NCI-H748 treated with DMSO at 0.1 percent for 48 hours (cell line): Measurements from ENCODE around the gene PSMG2.

ENCODE experiments used
- DNase-seq: peaks from one replicate; lab custom pipeline; 2025; lab: John Stamatoyannopoulos, UW

The PSMG2 gene, protein sequence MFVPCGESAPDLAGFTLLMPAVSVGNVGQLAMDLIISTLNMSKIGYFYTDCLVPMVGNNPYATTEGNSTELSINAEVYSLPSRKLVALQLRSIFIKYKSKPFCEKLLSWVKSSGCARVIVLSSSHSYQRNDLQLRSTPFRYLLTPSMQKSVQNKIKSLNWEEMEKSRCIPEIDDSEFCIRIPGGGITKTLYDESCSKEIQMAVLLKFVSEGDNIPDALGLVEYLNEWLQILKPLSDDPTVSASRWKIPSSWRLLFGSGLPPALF

DNA sequence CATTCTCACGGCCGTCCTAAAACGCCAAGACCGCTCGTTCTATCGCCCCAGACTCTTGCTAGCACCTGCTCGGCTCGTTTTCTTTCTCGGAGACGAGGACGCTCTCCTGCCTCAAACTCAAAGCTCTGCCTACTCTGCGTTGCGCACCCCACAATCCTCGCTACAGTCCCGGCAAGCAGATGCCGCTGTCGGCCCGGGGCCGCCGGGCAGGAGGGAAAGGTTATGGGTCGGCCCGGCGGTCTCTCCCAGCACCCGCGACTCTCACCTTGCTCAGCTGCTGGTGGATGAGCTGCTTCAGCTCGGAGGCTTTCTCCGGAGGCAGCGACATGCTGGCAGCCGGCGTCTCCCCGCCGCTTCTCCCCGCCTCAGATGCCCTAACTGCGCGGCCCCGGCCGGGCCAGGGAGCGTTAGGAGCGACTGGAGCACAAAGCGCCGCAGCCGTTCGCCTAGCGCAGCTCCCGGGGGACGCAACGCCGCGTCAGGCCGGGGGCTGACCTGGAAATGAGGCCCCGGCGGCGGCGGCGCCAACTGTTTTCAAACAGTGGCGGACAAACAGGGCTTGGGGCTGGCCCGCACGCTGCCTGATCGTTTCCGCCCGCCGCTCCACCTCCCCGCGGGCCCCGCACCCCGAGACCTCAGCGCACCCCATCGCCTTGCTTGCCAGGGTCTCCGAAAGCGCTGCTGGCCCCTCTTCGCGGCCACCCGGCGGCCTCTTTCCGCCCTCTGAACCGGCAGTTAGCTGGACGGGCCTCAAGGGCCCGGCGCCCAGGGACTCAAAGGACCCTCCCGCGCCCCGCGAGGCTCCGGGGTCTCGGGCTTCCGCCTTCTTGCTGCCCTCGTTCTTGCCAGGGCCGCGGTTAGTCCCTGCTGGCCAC is at the start of gene PSMG2, which contains the start of gene CEP76:
TSS of gene PSMG2 (plus strand) at position 822 of the 875 bp plus-strand sequence. CDS start 66 bp downstream, outside the sequence.
TSS of gene CEP76 (minus strand) at position 503 of the 875 bp plus-strand sequence. CDS start at position 328, 175 bp downstream.
- peak; percentile 64 for DNase-seq

DNA sequence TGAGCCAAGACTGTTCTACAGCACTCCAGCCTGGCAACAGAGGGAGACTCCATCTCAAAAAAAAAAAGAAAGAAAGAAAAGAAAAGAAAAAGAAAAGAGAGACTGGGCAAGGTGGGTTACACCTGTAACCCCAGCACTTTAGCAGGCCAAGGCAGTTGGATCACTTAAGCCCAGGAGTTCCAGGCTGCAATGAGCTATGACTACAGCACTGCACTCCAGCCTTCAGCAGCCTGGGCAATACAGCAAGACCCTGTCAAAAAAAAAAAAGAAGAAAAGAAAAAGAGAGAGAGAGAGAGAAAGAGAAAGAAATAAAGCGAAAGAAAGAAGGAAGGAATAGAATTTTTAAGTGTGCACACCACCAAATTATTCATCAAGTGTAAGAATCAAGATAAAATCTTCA is 47.9 kb upstream of the PSMG2 start:
- DNase-seq: no peak

- DNase-seq: peak; percentile 23
Observed at GRCh38 chr18:12656605-12656937, 46.3 kb upstream of the PSMG2 start.

DNA sequence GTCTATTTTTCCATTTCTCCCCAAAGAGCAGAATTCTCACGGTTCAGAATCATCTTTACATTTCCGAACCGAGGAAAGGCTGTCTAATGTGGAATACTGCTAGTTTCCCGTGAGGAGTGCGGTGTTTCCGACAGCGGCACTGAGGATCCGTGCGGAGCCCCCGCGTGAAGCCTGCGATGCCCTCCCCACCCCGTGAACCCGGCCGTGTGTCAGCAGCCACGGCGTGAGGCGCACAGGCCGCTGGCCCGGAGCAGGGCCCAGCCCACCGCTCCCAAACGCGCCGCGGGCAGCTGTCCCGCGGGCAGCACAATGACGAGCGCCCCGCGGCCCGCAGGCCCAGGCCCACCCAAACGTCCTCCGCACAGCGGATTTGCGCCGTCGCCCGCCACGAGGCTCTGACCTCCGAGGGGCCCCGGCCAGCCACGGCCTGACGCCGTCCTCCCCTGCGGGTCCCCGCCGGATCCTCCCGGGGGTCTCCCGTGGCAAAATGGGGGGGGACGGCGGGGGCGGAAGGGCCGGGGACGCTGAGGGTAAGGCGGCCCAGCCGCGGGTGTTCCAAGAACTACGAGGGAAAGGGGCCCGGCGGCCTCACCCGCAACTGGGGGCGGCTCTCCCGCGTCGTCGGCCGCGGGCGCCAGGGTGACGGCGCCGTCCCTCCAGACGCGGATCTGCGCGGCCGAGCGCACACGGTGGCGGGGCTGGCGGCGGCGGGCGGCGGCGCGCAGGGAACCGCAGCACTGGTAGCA is 45.7 kb upstream of the PSMG2 start:
- no peak for DNase-seq

DNA sequence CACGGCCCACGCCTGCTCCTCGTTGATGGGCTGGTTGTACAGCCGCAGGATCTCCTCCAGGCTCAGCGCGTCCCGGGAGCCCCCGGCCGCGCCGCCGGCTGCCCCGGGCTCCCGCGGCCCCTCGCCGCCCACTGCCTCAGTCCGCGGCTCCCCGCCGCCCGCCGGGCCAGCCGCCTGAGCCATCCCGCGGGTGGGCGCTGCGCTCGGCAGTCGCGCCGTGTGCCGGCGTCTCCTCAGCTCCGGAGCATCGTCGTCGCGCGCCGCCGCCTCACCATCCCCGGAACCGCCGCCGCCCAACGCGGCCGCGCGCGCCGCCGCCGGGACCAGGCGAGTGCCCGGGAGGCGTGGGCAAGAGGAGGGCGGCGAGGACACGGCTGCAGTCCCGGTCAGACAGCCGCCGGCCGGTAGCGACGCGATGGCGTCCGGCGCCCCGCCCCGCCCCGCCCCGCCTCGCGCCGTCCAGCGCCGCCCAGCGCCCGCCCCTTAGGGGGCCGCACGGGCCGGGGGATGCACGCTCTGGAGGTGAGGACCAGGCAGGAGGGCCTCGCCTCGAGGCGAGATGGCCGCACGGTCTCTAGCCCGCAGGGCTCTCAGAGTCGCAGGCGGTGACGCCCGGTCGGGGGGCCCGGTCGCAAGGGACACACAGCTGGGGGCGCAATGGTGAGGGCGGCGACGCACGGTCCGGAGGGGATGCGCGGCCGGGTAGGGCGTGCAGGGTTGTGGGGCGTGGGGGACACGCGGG is 45.0 kb upstream of the PSMG2 start, which contains the start of gene SPIRE1:
TSS of gene SPIRE1 (minus strand) at position 424 of the 742 bp plus-strand sequence. CDS start at position 183, 241 bp downstream.
- DNase-seq: peak; percentile 60

- DNase-seq: peak; percentile 31
Observed at GRCh38 chr18:12658426-12659138, 44.3 kb upstream of the PSMG2 start.

DNA sequence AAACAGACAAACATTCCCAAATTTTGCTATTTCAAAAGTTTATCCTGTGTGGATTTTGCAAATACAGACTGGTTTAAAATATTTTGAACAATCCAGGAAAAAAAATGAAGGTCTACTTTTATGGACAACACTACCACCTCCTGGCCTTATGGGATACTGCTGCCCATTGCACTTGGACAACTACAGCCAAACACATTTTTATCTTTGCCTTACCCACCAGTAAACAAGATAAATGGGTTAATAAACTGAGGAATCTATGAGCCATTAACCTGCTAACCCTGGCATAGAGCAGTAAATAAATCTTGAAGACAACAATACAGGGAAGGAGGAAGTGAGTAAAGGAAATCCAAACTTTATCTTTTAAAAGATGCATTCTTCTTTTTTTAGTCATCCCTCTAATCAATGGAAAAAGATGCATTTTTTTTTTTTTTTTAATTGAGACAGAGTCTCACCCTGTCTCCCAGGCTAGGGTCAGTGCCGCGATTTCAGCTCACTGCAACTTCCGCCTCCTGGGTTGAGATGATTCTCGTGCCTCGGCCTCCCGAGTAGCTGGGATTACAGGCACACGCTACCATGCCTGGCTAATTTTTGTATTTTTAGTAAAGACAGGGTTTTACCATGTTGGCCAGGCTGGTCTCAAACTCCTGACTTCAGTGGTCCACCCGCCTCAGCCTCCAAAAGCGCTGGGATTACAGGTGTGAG is 42.8 kb upstream of the PSMG2 start:
- peak; percentile 59 for DNase-seq

DNA sequence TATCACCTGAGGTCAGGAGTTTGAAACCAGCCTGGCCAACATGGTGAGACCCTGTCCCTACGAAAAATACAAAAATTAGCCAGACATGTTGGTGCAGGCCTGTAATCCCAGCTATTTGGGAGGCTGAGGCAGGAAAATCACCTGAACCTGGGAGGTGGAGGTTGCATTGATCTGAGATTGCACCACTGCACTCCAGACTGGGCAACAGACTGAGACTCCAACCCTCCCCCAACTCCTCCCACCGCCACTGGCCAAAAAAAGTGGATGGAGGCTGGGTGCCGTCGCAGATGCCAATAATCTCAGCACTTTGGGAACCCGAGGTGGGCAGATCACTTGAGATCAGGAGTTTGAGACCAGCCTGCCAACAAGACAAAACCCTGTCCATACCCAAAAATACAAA is 34.8 kb upstream of the PSMG2 start:
- DNase-seq: no peak

GRCh38 chr18:12679183-12679786 is 23.6 kb upstream of the PSMG2 start:
- no peak for DNase-seq

DNA sequence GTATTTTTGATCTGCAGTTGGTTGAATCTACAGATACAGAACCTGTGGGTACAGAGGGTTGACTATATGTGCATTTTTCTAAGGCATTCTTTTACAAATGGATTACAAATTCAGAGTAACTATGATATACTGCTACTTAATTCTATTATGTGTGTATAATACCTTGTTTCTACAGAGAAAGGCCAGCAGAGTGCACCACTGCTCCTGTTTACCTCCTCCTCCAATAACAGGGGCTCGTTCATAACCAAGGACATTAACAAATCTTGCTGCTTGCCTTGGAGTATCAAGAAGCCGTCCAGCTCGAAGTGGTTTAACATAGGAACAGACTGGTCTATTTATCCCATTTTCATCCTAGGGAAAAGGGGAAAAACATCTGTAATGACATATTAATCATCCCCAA is 16.7 kb upstream of the PSMG2 start:
- DNase-seq: no peak

DNA sequence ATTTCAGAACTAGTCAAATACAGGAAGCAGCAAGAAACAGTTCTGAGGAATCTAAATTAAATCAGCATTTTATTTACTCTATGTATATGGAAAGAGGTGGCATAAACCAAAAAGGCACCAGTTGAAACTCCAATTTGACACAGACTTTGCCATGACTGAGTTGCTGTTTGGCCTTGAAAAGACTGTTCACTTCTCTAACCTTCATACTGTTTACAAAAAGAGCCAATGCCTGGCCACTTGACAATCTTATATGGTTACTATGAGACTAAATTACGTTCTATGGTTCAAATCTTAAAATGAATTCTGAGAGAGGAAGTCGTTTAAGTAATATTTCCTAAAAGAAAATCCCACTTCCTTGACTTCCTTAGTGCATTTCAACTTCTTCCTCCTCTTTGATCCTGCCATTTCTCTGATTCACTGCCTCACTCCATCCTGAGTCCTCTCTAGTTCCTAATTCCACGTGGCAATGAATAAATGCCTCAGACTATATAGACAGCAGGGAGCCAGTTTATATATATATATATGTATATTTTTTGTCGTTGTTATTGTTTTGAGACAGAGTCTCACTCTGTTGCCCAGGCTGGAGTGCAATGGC is 13.5 kb upstream of the PSMG2 start:
- no peak for DNase-seq

- no peak for DNase-seq
Observed at GRCh38 chr18:12692206-12692605, 10.6 kb upstream of the PSMG2 start.

DNA sequence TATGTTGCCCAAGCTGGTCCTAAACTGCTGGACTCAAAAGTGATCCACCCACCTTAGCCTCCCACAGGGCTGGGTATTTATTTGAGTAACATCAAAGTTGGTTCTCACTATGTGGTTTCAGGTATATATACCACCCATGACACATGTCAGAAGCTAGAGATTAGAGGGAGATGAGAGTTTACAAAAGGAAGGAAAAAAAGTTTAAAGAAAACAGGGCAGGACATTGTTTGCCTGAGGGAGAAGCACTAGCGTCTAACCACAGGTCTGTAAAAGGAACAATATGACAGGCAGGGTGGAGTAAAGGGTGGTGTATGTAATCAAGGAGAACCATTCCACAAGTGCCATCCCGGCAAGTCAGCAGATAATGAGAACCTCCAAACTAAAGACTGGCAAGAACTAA is 8.8 kb upstream of the PSMG2 start:
- no peak for DNase-seq

DNA sequence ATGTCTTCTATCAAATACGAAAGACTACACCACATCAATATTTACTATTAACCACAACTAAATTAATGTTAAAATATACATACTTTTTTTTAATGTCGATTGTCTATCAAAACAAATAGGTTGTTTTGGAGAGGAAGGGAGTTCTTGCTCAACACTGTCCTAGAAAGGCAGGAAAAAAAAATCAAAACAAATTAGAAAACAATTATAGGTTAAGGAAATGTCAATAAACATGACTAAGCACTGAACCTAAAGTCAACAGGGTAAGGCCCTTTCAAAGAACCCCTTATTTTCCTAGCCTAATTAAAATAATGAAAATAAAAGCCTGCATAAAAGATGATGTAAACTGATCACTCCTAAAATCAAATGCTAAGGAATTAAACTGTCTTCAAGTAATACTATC is 3.1 kb upstream of the PSMG2 start:
- DNase-seq: peak; percentile 38

DNA sequence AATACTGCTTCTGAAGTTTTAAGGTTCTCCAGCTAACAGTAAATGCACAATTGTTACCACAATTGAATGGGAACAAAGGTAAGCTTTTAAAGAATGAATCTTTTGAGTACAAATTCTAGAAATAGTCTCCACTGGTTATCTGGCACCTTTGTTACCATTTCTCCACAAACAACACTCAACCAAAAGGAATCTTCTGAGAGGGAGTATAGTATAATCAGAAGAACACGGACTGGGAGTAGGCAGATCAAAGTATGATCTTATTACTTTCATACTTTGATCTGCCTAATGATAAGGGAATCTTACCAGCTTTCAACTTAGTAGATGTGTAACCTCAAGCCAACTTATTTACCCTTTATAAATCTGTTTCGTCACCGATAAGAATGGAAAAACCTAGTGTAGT is 1.7 kb upstream of the PSMG2 start:
- DNase-seq: no peak

DNA sequence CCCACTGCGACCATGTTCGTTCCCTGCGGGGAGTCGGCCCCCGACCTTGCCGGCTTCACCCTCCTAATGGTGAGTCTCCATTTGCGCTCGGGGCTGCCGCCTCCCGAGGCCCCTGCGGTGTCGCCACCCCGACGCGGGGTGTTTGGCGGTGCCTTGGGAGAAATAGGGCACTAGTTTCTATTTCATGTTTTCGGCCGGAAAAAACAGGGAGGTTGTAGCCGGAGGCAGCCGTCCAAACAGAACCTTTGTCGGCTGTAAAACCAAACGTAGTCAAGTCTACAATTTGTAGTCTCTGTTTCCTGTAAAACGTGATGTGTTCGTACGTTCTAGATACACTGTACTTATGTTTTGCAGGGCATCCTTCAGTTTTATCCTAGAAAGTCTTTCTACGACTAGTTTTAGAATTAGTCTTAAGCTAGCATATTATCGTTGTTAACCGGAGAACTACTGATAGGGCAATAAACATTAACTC is 290 bp downstream of the PSMG2 start:
- DNase-seq: peak; percentile 55

GRCh38 chr18:12703664-12704063 is 822 bp downstream of the PSMG2 start:
- DNase-seq: peak; percentile 25

DNA sequence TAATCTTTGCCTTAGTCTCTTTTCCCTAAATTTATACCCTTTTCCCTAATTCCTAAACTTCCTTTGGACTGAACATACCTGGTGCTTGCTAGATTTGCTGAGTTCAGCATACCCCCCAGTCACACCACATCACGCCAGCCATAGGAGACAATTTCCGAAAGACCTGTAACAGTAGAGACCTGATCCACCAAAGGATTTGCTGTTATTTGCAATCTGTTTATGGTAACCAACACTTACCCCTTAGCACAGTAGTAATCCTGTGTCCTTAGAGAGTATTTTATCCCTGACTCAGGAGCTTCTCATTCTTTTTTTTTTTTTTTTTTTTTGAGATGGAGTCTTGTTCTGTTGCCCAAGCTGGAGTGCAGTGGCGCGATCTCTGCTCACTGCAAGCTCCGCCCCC is 8.6 kb downstream of the PSMG2 start:
- DNase-seq: no peak

- DNase-seq: no peak
Observed at GRCh38 chr18:12721495-12722275, 18.8 kb downstream of the PSMG2 start.
